Neural crest cell (in vitro differentiated cells): Measurements from ENCODE around the gene PHF21A. TPM values are rescaled to one million over a fixed set of nuclear protein-coding genes. Genes with fewer than 3 reads are reported as not detected.
"Not testable (repeated sequence)": the region's sequence is repeated elsewhere in the genome, so short reads cannot be mapped to it uniquely, and the experiment has no call there.

Source experiments
- DNase-seq: peaks from one replicate; pipeline ENCODE4 v3.0.0; 2021; ENCODE audit warnings: low read depth, mixed read lengths, low spot score
- H3K27ac Mint-ChIP-seq: one replicate; pipeline ENCODE4 v1.8.0; 2021; ENCODE audit warnings: mild to moderate bottlenecking, mixed read lengths; ENCODE audit not compliant: unreplicated experiment
- H3K27me3 Mint-ChIP-seq: 2 replicates; pipeline ENCODE4 v1.8.0; 2021; ENCODE audit warnings: low read depth, mild to moderate bottlenecking, mixed read lengths
- H3K36me3 Mint-ChIP-seq: 2 replicates; pipeline ENCODE4 v1.8.0; 2021; ENCODE audit warnings: low read depth, mild to moderate bottlenecking, mixed read lengths
- H3K4me1 Mint-ChIP-seq: 2 replicates; pipeline ENCODE4 v1.8.0; 2021; ENCODE audit warnings: mixed read lengths
- H3K4me3 Mint-ChIP-seq: one replicate; pipeline ENCODE4 v1.8.0; 2021; ENCODE audit warnings: mild to moderate bottlenecking, mixed read lengths
- H3K9me3 Mint-ChIP-seq: 2 replicates; pipeline ENCODE4 v1.8.0; 2021; ENCODE audit warnings: mixed read lengths
- total RNA-seq: library from RNA; stranded (reverse); gene quantifications from 2 replicates; pipeline ENCODE4 v1.2.1, GENCODE V29; 2021
- TF ChIP-seq, protein P1 (sequence below): fragments of 200-600 bp; sonication (generic); conservative IDR thresholded peaks from 2 replicates; pipeline ENCODE4 v1.5.0; 2021; ENCODE audit warnings: antibody characterized with exemption, mild to moderate bottlenecking

Gene PHF21A
- total RNA-seq, 1 donor from 2014 or later, result 56.5 TPM

DNA sequence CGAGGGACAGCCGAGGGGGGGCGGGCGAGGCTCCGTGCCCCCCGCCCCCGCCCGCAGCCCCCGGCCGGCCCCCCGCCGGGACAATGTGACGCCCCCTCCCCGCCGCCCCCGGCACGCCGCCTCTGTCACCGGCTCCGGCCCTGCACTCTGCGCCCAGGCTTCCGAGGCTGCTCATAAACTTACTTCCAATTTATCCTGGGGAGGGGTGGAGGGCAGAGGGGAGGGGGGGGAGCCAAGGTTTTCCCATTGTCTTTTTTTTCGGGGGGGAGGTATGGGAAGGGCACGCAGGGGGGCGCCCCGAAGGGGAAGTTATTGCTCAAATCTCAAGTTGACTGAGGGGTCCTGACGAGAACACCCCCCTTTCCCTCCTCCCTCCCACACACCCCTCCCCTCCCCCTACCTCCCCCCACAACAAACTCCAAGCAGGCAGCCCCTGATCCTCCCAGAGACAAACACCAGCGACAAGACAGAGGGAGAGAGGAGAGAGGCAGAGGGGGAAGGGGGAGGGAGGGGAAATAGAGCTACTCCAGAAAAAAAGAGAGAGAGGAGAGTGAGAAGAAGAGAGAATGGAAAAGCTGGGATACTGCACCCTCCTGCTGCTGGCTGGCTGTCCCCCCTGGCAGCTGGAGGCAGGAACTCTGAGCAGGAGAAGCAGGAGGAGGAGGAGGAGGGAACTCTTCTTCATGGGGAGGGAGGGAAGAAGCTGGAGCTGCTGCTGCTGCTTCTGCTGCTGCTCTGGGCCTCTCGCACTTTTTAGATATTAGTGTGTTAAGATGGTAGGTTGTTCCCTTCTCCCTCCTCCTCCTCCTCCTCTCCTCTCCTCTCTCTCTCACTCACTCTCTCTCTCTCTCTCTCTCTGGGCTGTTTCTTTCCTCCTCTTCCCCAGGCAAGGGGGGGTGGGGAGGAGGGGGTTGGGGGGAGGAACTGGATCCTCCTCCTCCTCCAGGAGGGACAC, 631 bp downstream of the PHF21A start:
- no peaks in the 10 kb centered on the region for H3K9me3 Mint-ChIP-seq
- peak overlapping the region; percentile 98 for H3K4me3 Mint-ChIP-seq
- peaks cover 47% of the 10 kb centered on the region for H3K4me1 Mint-ChIP-seq
- H3K27ac Mint-ChIP-seq, result peak overlapping the region; percentile 99
- peak; percentile 34 for DNase-seq
- TF ChIP-seq, protein P1, sequence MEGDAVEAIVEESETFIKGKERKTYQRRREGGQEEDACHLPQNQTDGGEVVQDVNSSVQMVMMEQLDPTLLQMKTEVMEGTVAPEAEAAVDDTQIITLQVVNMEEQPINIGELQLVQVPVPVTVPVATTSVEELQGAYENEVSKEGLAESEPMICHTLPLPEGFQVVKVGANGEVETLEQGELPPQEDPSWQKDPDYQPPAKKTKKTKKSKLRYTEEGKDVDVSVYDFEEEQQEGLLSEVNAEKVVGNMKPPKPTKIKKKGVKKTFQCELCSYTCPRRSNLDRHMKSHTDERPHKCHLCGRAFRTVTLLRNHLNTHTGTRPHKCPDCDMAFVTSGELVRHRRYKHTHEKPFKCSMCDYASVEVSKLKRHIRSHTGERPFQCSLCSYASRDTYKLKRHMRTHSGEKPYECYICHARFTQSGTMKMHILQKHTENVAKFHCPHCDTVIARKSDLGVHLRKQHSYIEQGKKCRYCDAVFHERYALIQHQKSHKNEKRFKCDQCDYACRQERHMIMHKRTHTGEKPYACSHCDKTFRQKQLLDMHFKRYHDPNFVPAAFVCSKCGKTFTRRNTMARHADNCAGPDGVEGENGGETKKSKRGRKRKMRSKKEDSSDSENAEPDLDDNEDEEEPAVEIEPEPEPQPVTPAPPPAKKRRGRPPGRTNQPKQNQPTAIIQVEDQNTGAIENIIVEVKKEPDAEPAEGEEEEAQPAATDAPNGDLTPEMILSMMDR, result no peak
- H3K27me3 Mint-ChIP-seq, result no peaks in the 10 kb centered on the region
- peaks cover 3% of the 10 kb centered on the region for H3K36me3 Mint-ChIP-seq

DNA sequence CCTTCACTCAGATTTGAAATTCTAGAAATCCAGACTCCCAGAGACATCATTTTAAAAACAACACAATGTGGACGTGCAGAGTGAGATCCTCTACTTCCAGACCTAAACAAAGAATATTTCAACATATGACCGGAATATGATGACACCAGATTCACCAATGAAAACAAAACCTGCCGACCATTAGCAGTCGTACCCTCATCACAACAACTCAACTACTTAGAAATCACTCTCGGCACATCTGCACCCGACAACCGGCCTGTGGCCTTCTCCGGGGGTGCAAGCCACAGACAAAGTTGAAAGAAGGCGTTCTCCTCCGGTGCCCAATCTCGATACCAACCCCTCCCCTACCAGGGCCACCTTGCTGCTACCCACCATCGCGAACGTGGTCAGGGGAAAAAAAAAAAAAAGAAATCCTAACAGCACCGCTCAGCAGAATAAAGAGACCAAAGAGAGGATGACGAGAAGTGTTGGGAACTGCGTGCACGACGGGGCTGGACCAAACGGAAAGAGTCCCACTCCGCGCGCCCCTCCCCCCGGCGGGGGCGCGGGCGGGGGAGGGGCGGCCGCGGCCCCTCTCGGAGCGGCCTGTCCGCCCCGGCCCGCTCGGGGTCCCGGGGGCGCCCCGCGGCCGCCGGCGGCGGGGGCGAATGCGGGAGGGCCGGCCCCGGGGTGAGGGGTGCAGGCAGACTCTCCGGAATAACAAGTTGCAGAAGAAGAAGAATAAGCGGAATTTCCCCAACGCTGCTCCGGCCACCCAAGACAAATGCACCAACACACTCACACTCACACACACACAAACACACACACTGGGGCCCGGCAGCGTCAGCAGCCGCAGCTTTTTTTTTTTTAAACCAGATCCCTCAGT, 1.7 kb downstream of the PHF21A start:
- H3K27ac Mint-ChIP-seq, result peak overlapping the region; percentile 95
- peaks cover 3% of the 10 kb centered on the region for H3K36me3 Mint-ChIP-seq
- H3K4me1 Mint-ChIP-seq, result peaks cover 54% of the 10 kb centered on the region
- no peaks in the 10 kb centered on the region for H3K27me3 Mint-ChIP-seq
- DNase-seq, result peak; percentile 53
- no peaks in the 10 kb centered on the region for H3K9me3 Mint-ChIP-seq
- TF ChIP-seq, protein P1, result no peak
- H3K4me3 Mint-ChIP-seq, result peak overlapping the region; percentile 98

DNA sequence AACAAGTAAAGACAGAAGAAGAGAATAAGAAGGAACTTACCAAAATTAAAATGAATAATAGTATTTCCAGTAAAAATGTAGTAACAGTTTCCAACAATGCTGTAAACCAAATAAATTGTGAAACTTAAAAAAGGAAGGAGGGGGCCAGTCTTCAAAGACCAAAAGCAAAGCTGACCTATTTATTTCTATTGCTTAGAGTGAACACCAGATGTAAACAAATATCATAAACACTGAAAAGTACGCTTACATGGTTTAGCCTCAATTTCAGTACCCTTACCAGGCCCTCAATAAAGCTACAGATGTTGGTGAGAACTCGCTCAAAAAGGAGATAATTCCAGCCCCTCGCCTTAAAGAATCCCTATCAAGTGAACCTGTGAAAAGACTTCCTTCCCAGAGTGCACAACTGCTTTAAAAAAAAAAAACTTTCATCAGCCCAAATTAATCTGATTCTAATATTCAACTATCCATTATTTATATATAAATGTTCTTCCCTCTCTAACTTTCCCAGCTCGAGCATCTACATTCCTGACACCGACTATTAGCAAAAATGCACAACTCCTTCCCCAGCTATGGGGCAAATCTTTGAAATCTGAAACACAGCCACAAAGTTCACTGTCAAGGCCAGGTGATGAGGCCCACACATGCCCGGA, 2.4 kb downstream of the PHF21A start:
- Mint-ChIP-seq H3K27me3 (no peaks in the 10 kb centered on the region), H3K36me3 (peaks cover 3% of the 10 kb centered on the region), H3K4me1 (peaks cover 60% of the 10 kb centered on the region), H3K27ac (peak overlapping the region; percentile 95), H3K9me3 (no peaks in the 10 kb centered on the region), H3K4me3 (peak overlapping the region; percentile 98)
- TF ChIP-seq, protein P1, result no peak
- DNase-seq, result no peak

DNA sequence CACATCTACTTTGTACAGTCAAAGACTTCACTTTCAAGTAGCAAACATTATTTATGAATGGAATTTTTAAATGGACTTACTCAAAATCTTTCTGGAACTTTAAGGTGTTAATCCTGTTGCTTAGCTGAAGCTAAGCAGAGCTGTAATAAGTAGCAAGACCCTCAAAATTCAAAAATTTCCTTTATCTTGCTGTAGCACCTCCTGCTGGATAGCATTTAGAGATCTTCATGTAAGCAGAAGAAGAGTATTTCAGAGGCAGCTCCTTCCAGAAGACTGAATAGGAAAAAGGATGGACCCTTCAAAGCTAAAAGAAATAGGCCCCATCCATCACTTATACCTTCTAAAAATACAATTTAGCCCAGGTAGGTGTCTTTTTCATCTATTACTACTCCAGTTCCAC, 3.4 kb downstream of the PHF21A start:
- H3K27me3 Mint-ChIP-seq, result no peaks in the 10 kb centered on the region
- H3K4me3 Mint-ChIP-seq, result peak overlapping the region; percentile 98
- TF ChIP-seq, protein P1, result peak; percentile 50
- H3K9me3 Mint-ChIP-seq, result no peaks in the 10 kb centered on the region
- peaks cover 3% of the 10 kb centered on the region for H3K36me3 Mint-ChIP-seq
- no peak for DNase-seq
- no peak overlapping the region for H3K27ac Mint-ChIP-seq
- peaks cover 66% of the 10 kb centered on the region for H3K4me1 Mint-ChIP-seq

DNA sequence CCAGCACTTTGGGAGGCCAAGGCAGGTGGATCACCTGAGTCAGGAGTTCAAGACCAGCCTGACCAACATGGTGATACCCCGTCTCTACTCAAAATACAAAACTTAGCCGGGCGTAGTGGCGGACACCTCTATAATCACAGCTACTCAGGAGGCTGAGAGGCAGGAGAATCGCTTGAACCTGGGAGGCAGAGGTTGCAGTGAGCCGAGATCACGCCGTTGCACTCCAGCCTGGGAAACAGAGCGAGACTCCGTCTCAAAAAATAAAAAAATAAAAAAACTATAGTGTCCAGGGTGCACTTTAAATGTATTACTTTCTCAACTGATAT, 4.6 kb downstream of the PHF21A start:
- H3K27me3 Mint-ChIP-seq, H3K9me3 Mint-ChIP-seq, H3K27ac Mint-ChIP-seq, H3K36me3 Mint-ChIP-seq, DNase-seq: not testable (repeated sequence)
- H3K4me3 Mint-ChIP-seq, result peak overlapping the region; percentile 13
- H3K4me1 Mint-ChIP-seq, result peaks cover 68% of the 10 kb centered on the region
